NCI-H2029 treated with DMSO at 0.1 percent for 48 hours (cell line): ENCODE results near the gene PDE10A.

Experiments used
- DNase-seq: peaks from one replicate; lab custom pipeline; 2025; lab: John Stamatoyannopoulos, UW

PDE10A gene

DNA sequence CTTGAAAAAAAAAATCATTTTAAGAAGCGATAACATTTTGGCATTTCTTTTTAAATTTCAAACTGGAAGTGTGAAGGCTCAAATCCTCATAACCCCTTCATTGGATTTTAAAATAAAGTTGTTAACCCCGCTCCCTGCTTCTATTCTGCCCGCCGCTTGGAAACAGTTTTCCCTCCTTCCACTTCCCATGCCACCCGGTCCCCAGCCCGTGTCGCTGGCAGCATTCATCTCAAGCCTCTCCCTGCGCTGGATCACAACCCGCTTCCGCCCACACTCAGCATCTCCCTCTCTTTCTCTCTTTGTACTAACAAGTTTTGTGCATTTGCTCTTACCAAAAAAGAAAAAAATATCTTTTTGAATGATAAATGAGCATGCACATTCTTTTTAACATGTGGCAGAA lies 15.4 kb upstream of the PDE10A start:
- no peak for DNase-seq

DNA sequence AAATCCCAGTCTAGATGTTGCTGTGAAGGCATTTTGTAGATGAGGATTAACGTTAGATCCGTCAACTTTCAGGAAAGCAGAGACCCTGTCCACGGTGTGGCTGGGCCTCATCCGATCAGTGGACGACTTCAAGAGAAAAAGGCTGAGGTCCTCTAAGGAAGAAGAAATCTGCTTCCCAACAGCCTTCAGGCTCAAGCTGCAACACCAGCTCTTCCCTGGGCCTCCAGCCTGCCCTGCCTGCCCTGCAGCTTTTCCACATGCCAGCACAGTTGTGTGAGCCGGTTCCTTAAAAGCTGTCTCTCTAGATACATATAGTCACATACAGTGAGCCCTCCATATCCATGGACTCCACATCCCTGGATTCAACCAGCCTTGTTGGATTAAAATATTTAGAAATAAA lies 14.1 kb upstream of the PDE10A start:
- no peak for DNase-seq

DNA sequence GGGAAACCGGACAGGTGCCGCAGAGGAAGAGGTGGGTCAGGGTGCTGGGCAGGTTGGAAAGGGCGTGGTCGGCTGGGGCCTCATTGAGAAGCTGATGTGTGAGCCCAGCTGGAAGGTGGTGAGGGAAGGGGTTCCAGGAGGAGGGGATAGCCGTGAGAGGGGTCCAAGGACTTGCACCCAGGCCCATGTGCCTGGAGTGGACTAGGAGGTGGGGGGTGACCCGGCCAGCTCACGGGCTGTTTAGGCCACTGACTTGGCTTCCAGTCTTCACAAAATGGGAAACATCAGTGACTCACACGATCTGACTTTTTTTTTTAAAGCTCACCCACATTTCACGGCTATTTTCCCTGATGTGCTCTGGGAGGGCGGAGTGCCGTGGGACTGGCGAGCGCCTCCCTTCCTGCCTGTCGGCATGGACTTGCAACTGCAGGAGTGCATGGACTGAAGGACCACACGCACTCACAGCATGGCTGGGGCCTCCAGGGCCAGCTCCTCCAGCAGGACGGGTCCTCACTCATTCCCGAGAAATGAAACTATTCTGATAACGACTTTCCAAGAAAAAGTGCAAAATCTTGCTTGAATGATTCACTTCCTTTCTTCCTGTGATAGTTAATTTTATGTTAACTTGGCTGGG lies 13.5 kb upstream of the PDE10A start:
- no peak for DNase-seq

DNA sequence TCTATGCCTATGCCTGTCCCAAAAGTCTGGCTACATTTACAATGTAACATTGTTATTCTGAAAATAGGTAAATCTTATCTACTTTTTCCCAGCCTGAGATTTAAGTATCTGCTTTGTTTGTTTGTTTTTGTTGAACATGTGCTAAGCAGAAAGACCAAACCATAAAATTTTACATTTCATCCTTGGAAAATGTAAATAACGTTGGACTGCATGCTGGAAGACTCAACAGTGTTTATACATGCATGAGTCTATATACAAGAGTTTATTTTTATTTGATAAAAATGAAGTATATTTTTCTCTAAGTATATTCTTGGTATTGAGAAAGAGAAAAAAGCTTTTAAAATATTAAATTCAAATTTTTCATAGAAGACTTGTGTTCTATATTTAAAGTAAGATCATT lies 12.1 kb upstream of the PDE10A start:
- no peak for DNase-seq

DNA sequence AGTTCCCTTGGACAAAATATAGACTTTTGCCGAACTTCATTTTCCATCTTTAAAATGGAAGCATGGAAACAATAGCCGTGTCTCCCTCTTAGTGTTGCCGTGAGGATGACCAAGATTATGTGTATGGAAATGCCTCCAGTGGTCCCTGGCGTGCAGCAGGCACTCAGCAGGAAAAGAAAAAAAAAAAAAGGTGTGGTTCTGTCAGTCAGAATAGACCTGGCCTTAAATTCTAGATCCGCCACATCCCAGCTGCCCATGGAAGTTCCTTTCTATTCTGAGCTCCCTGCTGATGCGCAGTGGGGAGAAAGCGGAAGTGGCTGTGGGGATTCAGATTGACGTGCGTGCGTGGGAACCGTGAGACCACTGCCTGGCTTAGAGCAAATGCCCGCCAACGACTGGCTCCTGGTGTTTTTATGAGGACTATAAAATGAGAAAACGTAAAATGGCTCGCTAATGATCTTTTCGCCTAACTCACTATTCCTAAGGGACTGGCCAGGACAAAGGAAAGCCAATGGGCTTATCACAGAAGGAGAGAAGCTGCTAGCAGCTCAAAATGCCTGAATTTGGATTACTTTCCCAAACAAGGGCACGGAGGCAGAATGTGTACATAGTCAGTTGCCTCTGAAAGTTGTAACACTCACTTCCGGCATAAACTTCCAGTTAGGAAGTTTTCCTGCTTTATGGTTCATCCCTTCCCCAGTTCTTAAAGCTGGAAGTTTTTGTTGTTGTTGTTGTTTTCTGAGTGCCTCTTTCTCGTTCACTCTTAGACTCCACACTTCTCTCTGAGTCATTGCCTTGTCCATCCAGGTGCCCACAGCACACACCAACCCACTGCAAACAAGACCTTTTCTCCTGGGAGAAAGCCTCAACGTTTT lies 11.4 kb upstream of the PDE10A start:
- no peak for DNase-seq

DNA sequence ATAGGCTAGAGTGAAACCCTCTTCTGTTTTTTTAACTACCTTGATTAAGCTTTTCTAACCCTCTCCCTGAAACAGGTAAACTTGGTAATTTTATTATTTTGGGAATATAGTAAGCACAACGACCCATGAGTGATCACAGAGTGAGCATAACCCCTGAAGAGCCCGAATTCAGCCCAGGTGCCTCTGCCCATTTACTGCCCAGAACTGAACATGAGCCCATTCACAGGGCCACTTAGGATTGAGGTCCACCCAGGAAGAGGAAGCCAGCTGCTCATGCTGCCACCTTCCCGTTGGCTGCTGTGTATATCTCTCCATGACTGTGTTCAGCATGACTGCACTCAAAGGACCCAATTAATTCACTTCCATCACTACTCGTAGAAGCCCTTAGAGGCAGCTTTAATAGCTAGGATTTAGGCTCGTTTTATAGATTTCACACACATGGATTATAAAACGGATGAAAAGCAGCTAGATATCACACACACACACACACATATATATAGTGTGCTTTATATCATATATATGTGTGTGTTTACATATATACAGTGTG lies 8.3 kb upstream of the PDE10A start:
- DNase-seq: peak; percentile 88

DNA sequence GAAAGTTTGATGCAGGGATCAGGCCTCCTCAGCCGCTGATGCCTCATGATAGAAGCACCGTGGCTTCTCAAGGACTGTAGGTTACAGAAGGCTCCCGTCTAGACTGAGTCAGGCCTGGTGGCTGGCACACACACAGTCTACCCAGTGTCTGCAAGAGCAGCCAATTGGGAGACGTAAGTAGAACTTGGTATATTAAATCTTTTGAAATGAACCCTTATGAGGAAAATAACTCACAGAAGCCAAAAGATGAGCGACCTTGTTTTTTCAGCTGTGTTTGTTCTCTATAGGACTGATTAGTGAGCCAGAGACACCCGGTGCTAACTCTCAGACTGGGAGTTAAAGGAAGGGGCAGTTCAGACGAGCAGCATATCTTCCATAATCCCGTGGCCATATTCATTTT lies 5.9 kb upstream of the PDE10A start:
- DNase-seq: no peak

DNA sequence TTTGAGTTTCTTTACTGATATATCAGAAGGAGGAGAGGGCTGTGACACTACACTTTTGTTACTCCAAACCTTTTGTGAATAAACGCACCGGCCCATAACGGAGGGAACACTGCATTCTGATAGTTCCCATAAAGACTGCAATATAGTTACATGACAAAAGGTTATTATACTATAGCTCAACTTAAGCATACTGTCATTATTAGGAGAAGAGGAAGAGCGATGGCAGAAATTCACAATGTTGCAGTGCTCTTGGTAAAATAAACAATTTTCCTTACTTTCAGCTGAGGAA lies 2.3 kb upstream of the PDE10A start:
- DNase-seq: no peak

DNA sequence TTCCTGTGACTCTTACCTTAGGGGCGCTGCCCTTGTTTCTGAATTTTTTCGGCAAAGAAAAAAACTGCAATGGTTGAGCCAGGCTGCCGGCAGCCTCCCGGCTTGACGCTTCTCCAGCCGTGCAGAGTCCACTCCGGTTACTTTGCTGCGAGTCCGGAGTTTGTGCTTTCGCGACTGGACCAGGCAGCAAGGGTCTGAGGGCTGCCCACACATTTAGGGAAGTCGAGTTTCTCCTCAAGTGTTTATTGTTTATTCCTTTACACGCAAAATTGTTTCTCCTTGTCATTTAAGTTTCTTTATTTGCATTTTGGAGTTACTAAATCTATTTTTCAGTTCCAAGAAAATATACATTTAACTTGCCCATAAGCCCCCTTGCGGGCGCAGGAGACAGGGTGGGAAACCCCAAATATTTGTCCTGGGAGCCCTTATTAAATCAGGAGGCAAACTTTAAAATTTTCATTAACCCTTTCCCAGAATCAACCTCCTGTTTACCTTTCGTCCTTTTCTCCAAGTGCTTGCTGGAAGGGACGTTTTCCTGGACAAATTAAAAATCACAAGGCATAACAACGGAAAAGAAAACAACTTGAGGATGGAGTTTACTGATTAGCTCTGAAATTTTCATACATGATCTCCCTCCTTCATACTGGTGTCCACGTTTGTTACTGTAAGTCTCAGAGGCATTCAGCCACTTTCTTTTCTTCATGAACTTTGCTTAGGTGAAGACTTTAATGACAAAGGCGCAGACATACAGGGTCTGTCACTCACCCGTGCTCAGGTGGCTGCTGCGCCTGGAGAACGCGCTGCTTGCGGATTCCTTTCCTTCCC lies 1.7 kb upstream of the PDE10A start:
- DNase-seq: no peak

DNA sequence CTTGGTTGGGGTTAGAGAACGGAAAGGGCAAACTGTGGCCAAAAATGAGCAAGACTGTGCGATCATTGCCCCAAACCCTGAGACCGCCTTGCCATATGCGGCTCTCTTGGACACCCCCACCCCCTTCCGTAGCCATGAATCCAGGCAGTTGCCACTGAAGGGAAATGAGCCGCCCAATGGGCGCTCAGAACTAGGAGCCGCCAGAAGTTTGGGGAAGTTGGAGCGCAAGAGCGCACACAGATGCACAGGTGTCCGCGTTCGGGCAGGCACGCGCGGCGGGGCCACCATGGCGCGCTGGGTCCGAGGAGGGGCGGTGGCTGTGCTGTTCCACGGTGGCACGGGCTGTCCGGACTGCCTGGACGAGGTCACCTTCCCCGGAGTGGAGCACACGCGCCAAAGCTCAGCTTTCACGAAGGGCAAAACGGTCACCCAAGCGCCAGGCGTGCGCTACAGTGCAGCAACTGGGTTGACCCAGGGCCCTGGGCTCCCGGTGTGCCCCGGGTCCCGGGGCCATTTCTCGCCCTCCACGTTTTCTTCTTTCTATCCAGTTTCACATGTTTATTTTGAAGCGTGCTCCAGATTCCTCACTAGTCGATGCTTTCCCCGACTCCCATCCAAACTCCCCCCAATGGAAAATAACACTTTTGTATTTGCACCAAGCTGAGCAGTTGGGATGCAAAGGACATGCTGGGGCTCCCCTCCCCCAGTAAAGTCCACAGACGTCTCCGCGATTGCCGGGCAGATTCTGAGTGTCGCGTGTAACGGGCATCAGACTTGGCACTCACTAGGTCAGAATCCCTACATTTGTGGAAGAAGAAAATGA lies 906 bp upstream of the PDE10A start:
- no peak for DNase-seq

DNA sequence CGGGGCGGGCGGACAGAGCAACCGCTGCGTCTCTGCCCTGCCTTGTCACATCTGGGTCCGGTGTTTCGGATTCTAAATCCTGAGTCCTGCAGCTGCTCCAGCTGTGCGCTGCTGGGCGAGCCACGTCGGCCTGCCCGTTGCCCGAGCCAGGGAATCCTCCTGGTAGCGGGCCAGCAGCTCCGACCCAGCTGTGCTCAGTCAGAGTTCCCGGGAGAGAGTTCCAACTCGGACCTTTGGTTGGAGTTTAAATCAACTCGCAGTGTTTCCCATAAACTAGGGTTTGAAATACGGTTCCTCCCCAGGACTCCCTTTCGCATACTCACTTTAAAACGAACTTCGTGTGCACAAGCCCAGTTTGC lies 315 bp upstream of the PDE10A start:
- DNase-seq: no peak

DNA sequence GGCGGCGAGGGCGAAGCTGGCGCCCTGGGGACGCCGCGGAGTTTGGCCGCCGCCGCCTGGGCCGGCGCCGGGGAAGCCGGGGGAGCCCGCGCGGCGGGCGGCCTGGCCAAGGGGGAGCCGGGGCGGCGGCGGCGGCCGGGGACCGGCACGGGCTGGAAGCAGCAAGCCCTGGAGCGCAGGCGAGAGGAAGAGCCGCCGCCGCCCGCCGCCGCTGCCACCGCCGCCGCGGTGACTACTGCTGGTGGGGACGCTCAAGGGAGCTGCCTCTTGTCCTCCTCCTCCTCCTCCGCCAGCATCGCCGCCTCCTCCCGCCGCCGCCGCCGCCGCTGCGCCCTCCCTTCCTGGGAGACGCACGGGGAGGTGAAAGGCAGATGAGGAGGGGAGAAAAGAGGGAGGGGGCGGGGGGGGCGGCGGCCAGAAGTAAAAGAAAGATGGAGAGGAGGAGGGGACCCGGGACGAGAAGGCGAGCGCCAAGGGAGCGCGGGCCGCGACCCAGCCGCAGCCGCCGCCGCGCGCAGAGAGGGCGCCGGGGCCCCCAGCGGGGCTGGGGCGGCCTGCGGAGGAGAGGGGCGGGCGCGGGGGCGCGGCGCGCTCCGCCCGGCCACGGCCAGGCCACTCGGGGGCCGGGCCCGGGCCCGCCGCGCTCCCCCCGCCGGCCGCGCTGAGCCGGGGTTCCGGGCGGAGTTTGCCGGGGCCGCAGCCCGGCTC lies 846 bp downstream of the PDE10A start:
- no peak for DNase-seq

DNA sequence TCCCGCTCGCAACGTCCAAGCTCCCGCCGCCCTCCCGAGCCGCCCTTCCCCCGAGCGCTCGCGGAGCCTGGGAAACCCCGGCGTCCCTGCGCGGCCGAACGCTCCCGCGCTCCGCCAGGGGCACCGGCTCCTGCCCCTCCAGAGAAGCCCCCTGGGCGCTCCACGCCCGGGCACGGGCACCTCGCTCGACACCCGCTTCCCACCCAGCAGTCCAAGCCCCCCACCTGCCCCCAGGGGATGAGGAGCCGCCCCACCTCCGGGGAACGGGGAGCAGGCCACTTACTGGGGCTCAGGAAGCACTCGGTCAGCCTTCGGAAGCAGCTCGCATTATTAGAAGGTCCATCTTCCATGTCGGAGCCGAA lies 1.4 kb downstream of the PDE10A start:
- no peak for DNase-seq

DNA sequence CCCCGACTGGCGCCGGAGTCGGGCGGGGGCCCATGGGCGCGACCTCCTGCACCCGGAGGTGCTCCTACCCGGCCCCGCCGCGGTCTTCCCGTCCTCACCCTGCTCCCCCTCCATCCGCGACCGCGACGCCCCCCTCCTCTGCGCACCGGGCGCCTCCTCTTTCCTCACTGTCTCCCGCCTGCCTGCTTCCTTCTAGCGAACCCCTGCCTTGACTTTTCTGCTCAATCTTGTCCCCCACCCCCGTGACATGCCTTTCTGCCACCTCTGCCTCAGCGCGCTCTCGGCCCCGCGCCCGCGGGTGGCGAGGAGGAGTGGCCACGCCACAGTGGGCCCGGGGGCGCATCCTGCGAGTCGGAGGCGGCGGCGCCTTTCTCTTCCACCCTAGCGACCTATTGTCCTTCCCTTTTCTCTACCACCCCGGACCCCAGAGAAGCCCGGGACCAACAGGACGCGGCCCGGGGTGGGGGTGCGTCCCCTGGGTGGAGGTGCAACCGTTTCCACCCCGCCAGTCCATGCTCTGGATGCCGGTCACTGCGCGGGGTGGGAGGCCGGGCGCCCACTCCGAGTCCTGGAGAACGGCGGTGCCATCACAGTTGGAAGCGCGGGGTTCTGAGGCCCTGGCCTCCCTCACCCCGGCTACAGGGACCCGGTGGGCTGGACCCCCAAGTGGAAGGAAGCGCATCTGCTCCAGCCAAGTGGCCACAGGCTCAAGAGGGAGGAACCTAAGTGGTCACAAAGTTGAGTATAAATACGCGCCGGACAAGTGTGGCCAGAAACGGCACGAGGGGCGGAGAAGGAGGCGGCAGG lies 2.0 kb downstream of the PDE10A start:
- DNase-seq: no peak

DNA sequence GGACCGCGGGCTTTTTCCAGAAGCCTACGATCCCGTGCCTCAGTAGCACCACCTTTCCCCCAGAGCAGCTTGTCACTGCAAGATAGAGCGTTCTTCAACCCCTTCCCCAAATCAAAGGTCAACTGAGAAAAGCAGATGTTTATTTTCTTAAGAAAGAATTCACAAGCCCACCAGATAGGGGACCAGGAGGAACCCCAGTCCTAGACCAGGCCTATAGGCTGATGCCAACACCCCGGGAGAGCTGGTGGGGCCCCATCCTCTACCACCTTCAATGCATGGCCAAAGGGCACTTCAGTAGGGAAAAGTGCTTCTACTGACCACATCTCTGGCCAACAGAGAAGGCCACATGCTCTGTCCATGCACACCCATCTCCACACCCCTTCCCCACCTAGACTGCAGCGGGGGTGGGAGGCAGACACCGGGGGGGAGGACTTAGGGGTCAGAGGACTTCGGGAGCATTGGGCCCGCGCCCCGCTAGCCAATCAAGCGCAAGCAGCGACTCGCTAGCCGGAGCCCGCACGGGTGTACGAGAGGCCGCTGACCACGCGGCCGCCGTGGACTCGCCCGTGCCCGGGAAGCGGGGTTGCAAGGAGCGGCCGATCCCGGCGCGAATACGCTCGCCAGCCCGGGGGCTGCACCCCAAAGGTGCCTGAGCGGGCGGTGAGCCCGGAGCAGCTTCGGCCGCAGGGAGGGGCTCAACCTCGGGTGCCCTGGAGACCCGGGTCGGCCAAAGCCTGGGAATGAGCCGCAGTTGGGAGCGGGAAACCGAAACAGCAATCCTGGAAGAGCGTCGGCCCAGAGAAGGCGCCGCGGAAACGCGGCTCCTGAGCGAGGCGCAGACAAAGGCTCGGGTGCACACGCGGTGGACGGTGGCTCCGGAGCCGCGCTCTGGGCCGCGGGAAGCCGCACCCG lies 2.8 kb downstream of the PDE10A start:
- DNase-seq: no peak

DNA sequence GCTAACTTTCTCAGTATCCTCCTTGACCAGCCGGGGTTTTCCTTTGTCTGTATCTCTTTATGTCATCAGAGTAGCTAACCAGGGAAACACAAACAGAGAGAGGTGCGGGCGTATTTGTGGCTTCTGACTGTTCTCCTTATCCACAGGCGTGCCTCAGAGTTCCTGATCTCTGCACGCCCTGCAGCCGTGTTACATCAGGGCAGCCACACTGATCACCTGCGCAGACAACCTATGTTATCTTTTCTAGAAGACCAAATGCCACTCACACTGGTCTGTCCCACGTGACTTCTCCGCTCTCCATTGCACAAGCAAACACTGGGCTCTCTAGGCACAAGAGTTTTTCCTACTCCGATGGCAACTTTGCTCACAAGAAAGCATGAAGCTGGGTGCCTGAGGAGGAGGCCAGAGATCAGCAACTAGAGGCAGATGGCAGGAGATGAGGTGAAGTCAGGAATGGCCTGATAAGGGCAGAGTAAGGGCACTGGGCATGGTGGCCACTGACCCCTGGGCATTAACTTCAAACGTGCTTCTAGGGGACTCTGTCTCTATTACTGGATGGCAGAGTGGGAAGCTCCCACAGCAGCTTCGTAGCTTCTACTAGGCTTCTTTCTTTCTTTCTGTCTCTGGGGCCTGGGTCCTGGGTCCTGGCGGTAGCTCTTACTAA lies 4.5 kb downstream of the PDE10A start:
- DNase-seq: no peak

DNA sequence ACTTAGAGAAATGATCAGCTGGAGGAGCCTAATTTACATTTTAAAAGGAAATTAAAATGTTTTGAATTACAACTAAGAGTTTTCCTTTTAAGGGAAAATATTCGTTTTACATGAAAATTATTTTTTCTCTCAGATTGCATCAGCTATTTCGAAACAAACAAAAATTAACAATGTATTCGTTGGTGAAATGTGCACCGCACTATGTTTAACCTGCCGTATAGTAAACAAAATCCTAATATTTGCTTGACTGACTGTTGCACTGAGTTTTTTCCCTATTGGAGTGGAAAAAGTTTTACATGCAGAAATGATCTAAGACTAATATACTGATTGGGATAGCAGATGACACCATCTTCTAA lies 5.7 kb downstream of the PDE10A start:
- no peak for DNase-seq

DNA sequence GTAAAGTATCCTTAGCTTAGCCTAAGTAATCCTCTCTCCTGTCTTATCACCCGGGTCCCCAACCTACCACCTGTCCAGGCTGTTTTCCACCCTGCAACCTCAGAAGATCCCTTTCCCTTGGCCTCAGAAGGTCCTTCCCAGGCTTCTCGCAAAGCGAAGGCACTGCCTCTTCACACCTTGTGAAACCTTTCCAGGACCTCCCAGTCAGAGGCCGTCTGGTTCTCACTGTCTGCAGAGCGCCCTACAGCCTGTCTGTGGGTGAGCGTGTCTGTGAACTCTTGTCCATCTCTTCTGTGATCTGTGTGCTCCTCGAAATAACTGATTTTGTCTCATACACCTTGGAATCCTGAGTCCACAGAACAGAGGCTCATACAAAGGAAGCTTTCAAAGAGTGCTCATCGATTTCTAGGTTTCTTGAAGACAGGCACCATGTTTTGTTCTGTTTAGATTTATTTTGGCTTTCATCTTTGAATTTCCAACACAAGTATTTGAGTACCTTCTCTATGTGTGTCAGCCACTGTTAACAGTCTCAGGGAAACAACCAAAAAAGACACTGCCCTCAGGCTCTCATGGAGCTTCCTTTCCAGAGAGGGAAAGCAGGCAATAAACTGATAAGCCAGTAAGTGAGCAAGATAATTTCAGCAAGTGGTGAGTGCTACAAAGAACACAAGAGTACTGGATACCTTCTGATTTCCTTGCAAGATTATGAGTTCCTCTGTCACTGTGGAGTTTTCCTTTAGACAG lies 6.3 kb downstream of the PDE10A start:
- no peak for DNase-seq
